ENCODE data around the gene LAMB3. TPM values are rescaled to one million over a fixed set of nuclear protein-coding genes. Genes with fewer than 3 reads are reported as not detected.

LAMB3 gene
- total RNA-seq, 1 experiment from 2014 or later: 70.2 TPM

- H4K20me1 ChIP-seq (ENCODE audit: insufficient read depth): no peaks in the 10 kb centered on the region
- H3K9ac ChIP-seq (ENCODE audit: low read length): no peak overlapping the region
- no peaks in the 10 kb centered on the region for H3K27me3 ChIP-seq (ENCODE audit: insufficient read depth, low read length)
- ATAC-seq: no peak
- no peak overlapping the region for H3K4me2 ChIP-seq (ENCODE audit: low read length)
- no peaks in the 10 kb centered on the region for H3K9me3 ChIP-seq (ENCODE audit: control insufficient read depth in 1 of 2, insufficient read depth in 1 of 2, low read depth in 1 of 2, low read length in 2 of 2)
- DNase-seq (ENCODE audit: low read depth, low spot score): no peak
- H3K4me3 ChIP-seq (replicated peaks in 1 of 2; ENCODE audit: low read depth in 1 of 2, low read length in 2 of 2): no peak overlapping the region
- POLR2A ChIA-PET: no interaction called here
- intact Hi-C loops (cut with micrococcal nuclease): no loop called here
- no peaks in the 10 kb centered on the region for H3K36me3 ChIP-seq (ENCODE audit: control insufficient read depth in 1 of 2, insufficient read depth in 2 of 2, low read length in 2 of 2)
- peaks cover 0 to 9% of the 10 kb centered on the region in 2 experiments; a peak in 2 of 4 replicates for H3K4me1 ChIP-seq (ENCODE audit: control insufficient read depth in 1 of 2, insufficient read depth in 2 of 2, low read length in 2 of 2)
- CTCF ChIA-PET: no interaction called here
- RAD21 ChIA-PET (ENCODE audit: low non-redundant PET in 1 of 2, low total read pairs in 2 of 2, uncharacterized antibody in 2 of 2, unreplicated experiment in 2 of 2): no interaction called here
- no peak overlapping the region for H3K27ac ChIP-seq (ENCODE audit: low read depth, low read length)
- no peaks in the 10 kb centered on the region for H3K9me2 ChIP-seq (ENCODE audit: insufficient read depth)
- H3K79me2 ChIP-seq (ENCODE audit: insufficient read depth, low read length): no peaks in the 10 kb centered on the region
- TF ChIP-seq JUND (IDR thresholded peaks at IDR 0.05): no peak
- no peak for TF ChIP-seq MAX (IDR thresholded peaks at IDR 0.05)
- TF ChIP-seq ZBTB33 (IDR thresholded peaks at IDR 0.05; ENCODE audit: extremely low read depth, insufficient replicate concordance, low read length): no peak
- TF ChIP-seq EZH2 (IDR thresholded peaks at IDR 0.05): no peak
- TF ChIP-seq TCF7L2 (IDR thresholded peaks at IDR 0.05; ENCODE audit: borderline replicate concordance, extremely low read depth, insufficient read depth, insufficient read length): no peak
- H2AFZ ChIP-seq (ENCODE audit: low read depth, low read length, poor library complexity, severe bottlenecking): no peak overlapping the region
- no TSS peak for BruUV-seq (replicated peaks)
Measured at GRCh38 chr1:209662879-209663327, 10.7 kb upstream of the LAMB3 start.

GRCh38 chr1:209661071-209661470 is 8.8 kb upstream of the LAMB3 start:
- H3K4me3 ChIP-seq (replicated peaks in 1 of 2; ENCODE audit: low read depth in 1 of 2, low read length in 2 of 2): no peak overlapping the region
- ChIA-PET RAD21 (ENCODE audit: low non-redundant PET in 1 of 2, low total read pairs in 2 of 2, uncharacterized antibody in 2 of 2, unreplicated experiment in 2 of 2) (no interaction called here), POLR2A (no interaction called here), CTCF (no interaction called here)
- no peak for DNase-seq (ENCODE audit: low read depth, low spot score)
- no peaks in the 10 kb centered on the region for H3K9me3 ChIP-seq (ENCODE audit: control insufficient read depth in 1 of 2, insufficient read depth in 1 of 2, low read depth in 1 of 2, low read length in 2 of 2)
- H2AFZ ChIP-seq (ENCODE audit: low read depth, low read length, poor library complexity, severe bottlenecking): no peak overlapping the region
- no peak overlapping the region for H3K27ac ChIP-seq (ENCODE audit: low read depth, low read length)
- H3K4me2 ChIP-seq (ENCODE audit: low read length): no peak overlapping the region
- no peaks in the 10 kb centered on the region for H3K27me3 ChIP-seq (ENCODE audit: insufficient read depth, low read length)
- no peaks in the 10 kb centered on the region for H3K9me2 ChIP-seq (ENCODE audit: insufficient read depth)
- no peaks in the 10 kb centered on the region for H3K36me3 ChIP-seq (ENCODE audit: control insufficient read depth in 1 of 2, insufficient read depth in 2 of 2, low read length in 2 of 2)
- H3K4me1 ChIP-seq (ENCODE audit: control insufficient read depth in 1 of 2, insufficient read depth in 2 of 2, low read length in 2 of 2): peaks cover 9 to 28% of the 10 kb centered on the region in 2 experiments
- no peaks in the 10 kb centered on the region for H3K79me2 ChIP-seq (ENCODE audit: insufficient read depth, low read length)
- ATAC-seq: no peak
- TF ChIP-seq SIN3A (IDR thresholded peaks at IDR 0.05; ENCODE audit: low read depth) (no peak), CTCF (IDR thresholded peaks at IDR 0.05 in 2 of 3, conservative IDR thresholded peaks at IDR 0.05 in 1 of 3; ENCODE audit: borderline replicate concordance in 1 of 3, insufficient read depth in 1 of 3, low read depth in 2 of 3, low read length in 2 of 3) (no peak), CEBPB (IDR thresholded peaks at IDR 0.05; ENCODE audit: low read depth) (no peak), ZBTB33 (IDR thresholded peaks at IDR 0.05; ENCODE audit: extremely low read depth, insufficient replicate concordance, low read length) (no peak), EZH2phosphoT487 (IDR thresholded peaks at IDR 0.05; ENCODE audit: borderline replicate concordance) (no peak), CBX3 (IDR thresholded peaks at IDR 0.05; ENCODE audit: low read depth) (no peak), SRF (IDR thresholded peaks at IDR 0.05; ENCODE audit: low read depth) (no peak), EZH2 (IDR thresholded peaks at IDR 0.05) (no peak), MAX (IDR thresholded peaks at IDR 0.05) (no peak), RAD21 (IDR thresholded peaks at IDR 0.05; ENCODE audit: low read depth) (no peak)
- H3K9ac ChIP-seq (ENCODE audit: low read length): no peak overlapping the region
- H4K20me1 ChIP-seq (ENCODE audit: insufficient read depth): no peaks in the 10 kb centered on the region
- intact Hi-C loops (cut with micrococcal nuclease): no loop called here
- BruUV-seq (replicated peaks): no TSS peak
